ENCODE measurements around the gene MTHFD2L.
"Not testable (repeated sequence)": the region's sequence is repeated elsewhere in the genome, so short reads cannot be mapped to it uniquely, and the experiment has no call there.

MTHFD2L gene

GRCh38 chr4:74335341-74336021 is 177.6 kb downstream of the MTHFD2L start:
- H3K27ac ChIP-seq (ENCODE audit: insufficient read depth, low read length, poor library complexity, severe bottlenecking): no peak overlapping the region
- no peak for DNase-seq
- H3K4me3 ChIP-seq (ENCODE audit: insufficient read depth, low read depth, low read length, poor library complexity, severe bottlenecking): no peak overlapping the region
- no peaks in the 10 kb centered on the region for H3K9me3 ChIP-seq (ENCODE audit: control insufficient read depth, low read length)
- H3K4me1 ChIP-seq (ENCODE audit: control insufficient read depth, insufficient read depth, low read length, poor library complexity, severe bottlenecking): no peaks in the 10 kb centered on the region
- no peaks in the 10 kb centered on the region for H3K36me3 ChIP-seq (ENCODE audit: control insufficient read depth, insufficient read depth, low read length)
- no peaks in the 10 kb centered on the region for H3K27me3 ChIP-seq (replicated peaks; ENCODE audit: control insufficient read depth, insufficient read depth, low read length, poor library complexity, severe bottlenecking)

DNA sequence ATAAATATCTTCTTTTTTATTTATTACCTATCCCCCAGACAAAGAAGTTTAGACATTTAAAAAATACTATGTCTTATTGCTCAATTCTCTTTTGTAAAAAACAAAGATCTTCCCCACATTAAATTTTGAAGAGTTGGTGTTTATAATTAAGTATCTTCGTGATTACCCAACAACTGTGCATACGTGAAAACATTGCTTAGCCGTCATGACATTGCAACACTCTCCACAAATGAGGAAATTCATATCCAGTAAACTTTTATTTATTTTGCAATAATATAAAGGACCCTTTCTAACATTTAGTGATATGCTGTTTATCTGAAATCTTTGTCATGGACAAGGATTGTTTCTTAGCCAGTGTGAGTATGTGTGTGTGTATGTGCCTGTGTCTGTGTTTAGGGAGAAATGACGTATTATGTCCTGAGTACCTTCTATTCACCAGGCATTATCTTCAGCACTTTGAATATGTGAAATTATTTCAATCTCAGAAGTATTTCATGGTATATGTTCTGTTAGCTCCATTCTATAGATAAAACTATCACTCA is 180.9 kb downstream of the MTHFD2L start:
- no peaks in the 10 kb centered on the region for H3K27me3 ChIP-seq (replicated peaks; ENCODE audit: control insufficient read depth, insufficient read depth, low read length, poor library complexity, severe bottlenecking)
- no peak overlapping the region for H3K4me3 ChIP-seq (ENCODE audit: insufficient read depth, low read depth, low read length, poor library complexity, severe bottlenecking)
- DNase-seq: no peak
- no peaks in the 10 kb centered on the region for H3K36me3 ChIP-seq (ENCODE audit: control insufficient read depth, insufficient read depth, low read length)
- H3K4me1 ChIP-seq (ENCODE audit: control insufficient read depth, insufficient read depth, low read length, poor library complexity, severe bottlenecking): no peaks in the 10 kb centered on the region
- no peaks in the 10 kb centered on the region for H3K9me3 ChIP-seq (ENCODE audit: control insufficient read depth, low read length)
- H3K27ac ChIP-seq (ENCODE audit: insufficient read depth, low read length, poor library complexity, severe bottlenecking): no peak overlapping the region

GRCh38 chr4:74339501-74339900 is 181.6 kb downstream of the MTHFD2L start:
- Histone ChIP-seq H3K4me3 (ENCODE audit: insufficient read depth, low read depth, low read length, poor library complexity, severe bottlenecking) (no peak overlapping the region), H3K4me1 (ENCODE audit: control insufficient read depth, insufficient read depth, low read length, poor library complexity, severe bottlenecking) (no peaks in the 10 kb centered on the region), H3K27me3 (replicated peaks; ENCODE audit: control insufficient read depth, insufficient read depth, low read length, poor library complexity, severe bottlenecking) (no peaks in the 10 kb centered on the region), H3K27ac (ENCODE audit: insufficient read depth, low read length, poor library complexity, severe bottlenecking) (no peak overlapping the region), H3K36me3 (ENCODE audit: control insufficient read depth, insufficient read depth, low read length) (no peaks in the 10 kb centered on the region), H3K9me3 (ENCODE audit: control insufficient read depth, low read length) (no peaks in the 10 kb centered on the region)
- DNase-seq: no peak

- H3K27me3 ChIP-seq (replicated peaks; ENCODE audit: control insufficient read depth, insufficient read depth, low read length, poor library complexity, severe bottlenecking); H3K9me3 ChIP-seq (ENCODE audit: control insufficient read depth, low read length); H3K36me3 ChIP-seq (ENCODE audit: control insufficient read depth, insufficient read depth, low read length); H3K4me3 ChIP-seq (ENCODE audit: insufficient read depth, low read depth, low read length, poor library complexity, severe bottlenecking); H3K4me1 ChIP-seq (ENCODE audit: control insufficient read depth, insufficient read depth, low read length, poor library complexity, severe bottlenecking); H3K27ac ChIP-seq (ENCODE audit: insufficient read depth, low read length, poor library complexity, severe bottlenecking); DNase-seq: not testable (repeated sequence)
Measured at GRCh38 chr4:74340421-74340820, 182.5 kb downstream of the MTHFD2L start.

- no peaks in the 10 kb centered on the region for H3K27me3 ChIP-seq (replicated peaks; ENCODE audit: control insufficient read depth, insufficient read depth, low read length, poor library complexity, severe bottlenecking)
Measured at GRCh38 chr4:74344031-74344430, 186.1 kb downstream of the MTHFD2L start.

More at GRCh38 chr4:74344031-74344430, 186.1 kb downstream of the MTHFD2L start:
- no peak for DNase-seq
- no peaks in the 10 kb centered on the region for H3K36me3 ChIP-seq (ENCODE audit: control insufficient read depth, insufficient read depth, low read length)
- no peak overlapping the region for H3K4me3 ChIP-seq (ENCODE audit: insufficient read depth, low read depth, low read length, poor library complexity, severe bottlenecking)
- no peak overlapping the region for H3K27ac ChIP-seq (ENCODE audit: insufficient read depth, low read length, poor library complexity, severe bottlenecking)
- H3K9me3 ChIP-seq (ENCODE audit: control insufficient read depth, low read length): no peaks in the 10 kb centered on the region
- H3K4me1 ChIP-seq (ENCODE audit: control insufficient read depth, insufficient read depth, low read length, poor library complexity, severe bottlenecking): no peaks in the 10 kb centered on the region

Data from effector memory CD4-positive, alpha-beta T cell (primary cell).